GM12878 (cell line): ENCODE measurements around the gene MPC1. TPM values are rescaled to one million over a fixed set of nuclear protein-coding genes. Genes with fewer than 3 reads are reported as not detected.

ENCODE experiments used
- ATAC-seq: fragments of 200-7000 bp; cut with Tn5 transposase; 3 replicates; pipeline ENCODE4 v1.9.1; 2020; ENCODE audit warnings: mild to moderate bottlenecking, moderate library complexity
- BruUV-seq: library from RNA; stranded (reverse); fragments of 400-500 nt; replicated peaks from 2 replicates; lab custom pipeline; 2021; lab: Mats Ljungman, UMichigan
- CTCF ChIA-PET: fragments of 300-600 bp; sonication (Branson Sonifier 250); formaldehyde crosslinking; extraction: SDS; loops from one replicate; lab custom pipeline; 2021; ENCODE audit warnings: inconsistent platforms; lab: Yijun Ruan, JAX
- POLR2A ChIA-PET: fragments of 350-600 bp; formaldehyde crosslinking; extraction: SDS; loops from one replicate; lab custom pipeline; 2021; ENCODE audit warnings: inconsistent platforms; lab: Charles Lee
- RAD21 ChIA-PET: fragments of 300-600 bp; sonication (Branson Sonifier 250); formaldehyde crosslinking; loops from one replicate; lab custom pipeline; 2023; ENCODE audit warnings: antibody characterized with exemption; ENCODE audit not compliant: unreplicated experiment; lab: Charles Lee
- SMC1A ChIA-PET: fragments of 300-600 bp; sonication (Branson Sonifier 250); formaldehyde crosslinking; loops from one replicate; lab custom pipeline; 2023; ENCODE audit not compliant: unreplicated experiment, uncharacterized antibody; lab: Charles Lee
- DNase-seq: peaks from one replicate; pipeline ENCODE4 v3.0.0-alpha.2; 2011; ENCODE audit warnings: low read depth, low spot score
- FAIRE-seq: peaks from 3 replicates; lab custom pipeline; 2011; peaks lifted over from hg19 to GRCh38; lab: Jason Lieb, UNC
- H2AFZ ChIP-seq: 2 replicates; pipeline ENCODE4 v1.6.0; 2011; ENCODE audit warnings: low read depth, low read length, control low read depth; ENCODE audit not compliant: control insufficient read depth
- H3K27ac ChIP-seq: 2 replicates; pipeline ENCODE4 v1.5.1; 2011; ENCODE audit warnings: control low read depth; ENCODE audit not compliant: control insufficient read depth, insufficient read depth
- H3K27me3 ChIP-seq, 2 experiments: replicated peaks in 1 of 2; 2 replicates each; pipeline versions ENCODE4 v1.6.0 to v1.6.1; 2011; ENCODE audit warnings: low read length in 1 of 2; ENCODE audit not compliant: control insufficient read depth in 2 of 2, insufficient read depth in 2 of 2
- H3K36me3 ChIP-seq, 2 experiments: 2 replicates each; pipeline ENCODE4 v1.5.1; 2011; ENCODE audit warnings: low read length in 1 of 2; ENCODE audit not compliant: control insufficient read depth in 2 of 2, insufficient read depth in 2 of 2
- H3K4me1 ChIP-seq: 2 replicates; pipeline ENCODE4 v1.6.1; 2011; ENCODE audit warnings: mild to moderate bottlenecking, low read length, moderate library complexity, mixed read lengths; ENCODE audit not compliant: control insufficient read depth, insufficient read depth
- H3K4me2 ChIP-seq: 2 replicates; pipeline ENCODE4 v1.6.0; 2011; ENCODE audit warnings: control low read depth; ENCODE audit not compliant: control insufficient read depth, insufficient read depth
- H3K4me3 ChIP-seq: fragments of 200-600 bp; sonication (generic); 2 replicates; pipeline ENCODE4 v1.5.1; 2016
- H3K79me2 ChIP-seq: 2 replicates; pipeline ENCODE4 v1.6.0; 2011; ENCODE audit warnings: low read length; ENCODE audit not compliant: control insufficient read depth, insufficient read depth
- H3K9ac ChIP-seq: 2 replicates; pipeline ENCODE4 v1.8.0; 2011; ENCODE audit warnings: low read length, control low read depth, mixed read lengths; ENCODE audit not compliant: control insufficient read depth, insufficient read depth
- H3K9me3 ChIP-seq: replicated peaks from 3 replicates; pipeline ENCODE4 v1.5.1; 2011; ENCODE audit warnings: mild to moderate bottlenecking, low read length; ENCODE audit not compliant: control insufficient read depth, insufficient read depth
- H4K20me1 ChIP-seq: 2 replicates; pipeline ENCODE4 v1.6.0; 2011; ENCODE audit not compliant: control insufficient read depth, insufficient read depth
- ATF2 ChIP-seq: IDR thresholded peaks from 2 replicates; pipeline ENCODE4 v1.6.1; 2012; ENCODE audit warnings: low read length, inconsistent platforms
- CBX5 ChIP-seq: sonication (generic); IDR thresholded peaks from 2 replicates; pipeline ENCODE4 v1.6.1; 2016; ENCODE audit warnings: low read depth, moderate library complexity, mild to moderate bottlenecking, inconsistent platforms
- CREM ChIP-seq: IDR thresholded peaks from 2 replicates; pipeline ENCODE4 v1.6.1; 2014; ENCODE audit warnings: antibody characterized with exemption, low read depth
- DPF2 ChIP-seq: fragments of 450-650 bp; IDR thresholded peaks from 2 replicates; pipeline ENCODE4 v1.6.1; 2017; ENCODE audit warnings: mild to moderate bottlenecking
- EP300 ChIP-seq, 2 experiments: fragments of 150-350 bp in 1 of 2; IDR thresholded peaks; 2 replicates each; pipeline ENCODE4 v1.6.1; 2011 to 2012; ENCODE audit warnings: low read depth in 2 of 2, low read length in 2 of 2, borderline replicate concordance in 1 of 2, improper control_type of control experiment in 1 of 2, inconsistent platforms in 1 of 2; ENCODE audit not compliant: control insufficient read depth in 1 of 2
- IKZF2 ChIP-seq, 2 experiments: fragments of 450-650 bp; IDR thresholded peaks; 2 replicates each; pipeline ENCODE4 v1.6.1; 2017; ENCODE audit warnings: mild to moderate bottlenecking in 2 of 2, moderate library complexity in 2 of 2
- IRF3 ChIP-seq: fragments of 450-650 bp; IDR thresholded peaks from 2 replicates; pipeline ENCODE4 v1.6.1; 2014; ENCODE audit warnings: mild to moderate bottlenecking
- KDM1A ChIP-seq: fragments of 200-600 bp; sonication (generic); IDR thresholded peaks from 2 replicates; pipeline ENCODE4 v1.6.1; 2016; ENCODE audit warnings: borderline replicate concordance
- POLR2AphosphoS2 ChIP-seq: IDR thresholded peaks from 2 replicates; pipeline ENCODE4 v1.6.1; 2011; ENCODE audit warnings: low read depth, mild to moderate bottlenecking, low read length, improper control_type of control experiment, moderate library complexity
- SPI1 ChIP-seq: IDR thresholded peaks from 2 replicates; pipeline ENCODE4 v1.6.1; 2011; ENCODE audit warnings: low read depth, mild to moderate bottlenecking, low read length, moderate library complexity, borderline replicate concordance; ENCODE audit not compliant: insufficient read depth
- STAT1 ChIP-seq: fragments of 450-650 bp; conservative IDR thresholded peaks from 2 replicates; pipeline ENCODE4 v1.6.1; 2014; ENCODE audit warnings: antibody characterized with exemption, mild to moderate bottlenecking
- ZBTB40 ChIP-seq: fragments of 450-650 bp; IDR thresholded peaks from 2 replicates; pipeline ENCODE4 v1.6.1; 2016; ENCODE audit warnings: mild to moderate bottlenecking, moderate library complexity, borderline replicate concordance
- WGBS: methylation state at CpG from one replicate; pipeline ENCODE4 v1.1.6; 2016; ENCODE audit warnings: low lambda C conversion rate; ENCODE audit not compliant: insufficient replicate concordance, insufficient coverage; ENCODE audit errors: missing lambda C conversion rate; 5-methylcytosine and 5-hydroxymethylcytosine counted together
- in situ Hi-C: fragments of 300-500 bp; cut with MboI; formaldehyde crosslinking; loops from 9 replicates; pipeline ENCODE4 v1.14.3; 2018; ENCODE audit warnings: mixed read lengths
- intact Hi-C: fragments of 100-400 bp; cut with micrococcal nuclease; formaldehyde crosslinking; loops from one replicate; pipeline ENCODE4 v1.14.2; 2022; ENCODE audit not compliant: unreplicated experiment
- polyA plus RNA-seq, 11 experiments: library from polyadenylated mRNA; depleted of rRNA in 4 of 11; unstranded in 6 of 11; stranded (reverse) in 5 of 11; fragments of >200 nt; fragmentation: Nextera tagmentation in 4 of 11; fragmentation: Illumina TruSeq in 1 of 11; extraction: Ambion mirVana in 4 of 11; extraction: Trizol in 1 of 11; gene quantifications; 1 replicate in 1 of 11; 2 replicates in 10 of 11; pipeline versions ENCODE4 v1.2.1 to v1.2.3, GENCODE V29; 2011 to 2016; ENCODE audit warnings: inconsistent platforms in 2 of 11, missing spikeins in 2 of 11, low read depth in 1 of 11
- total RNA-seq, 4 experiments: library from RNA; depleted of rRNA in 3 of 4; stranded (reverse); fragments of >200 nt in 3 of 4; fragmentation: Illumina TruSeq in 1 of 4; extraction: Trizol in 1 of 4; gene quantifications; 2 replicates each; pipeline versions ENCODE4 v1.2.1 to v1.2.3, GENCODE V29; 2013 to 2021

Gene MPC1
- total and polyA plus RNA-seq, 10 of the 15 experiments (the other 5 are each of a cell fraction or from before 2014, with no cell fraction given) = 53.2 to 177 (median 78.8) TPM

GRCh38 chr6:166351715-166352285, 30.9 kb downstream of the MPC1 start (continued):
- TF ChIP-seq DPF2 (no peak), EP300 (IDR thresholded peaks at IDR 0.05; ENCODE audit: borderline replicate concordance in 1 of 2, control insufficient read depth in 1 of 2, low read depth in 2 of 2, low read length in 2 of 2) (0 out of 4 replicates have a peak, but pooled peaks of 1 of the 2 experiments have one; percentile 29), CREM (no peak), STAT1 (no peak), IKZF2 (IDR thresholded peaks at IDR 0.05) (peak in 1 of 2 experiments; percentile 33; a peak in 1 of 4 replicates), IRF3 (no peak), ATF2 (no peak)

- no TSS peak for BruUV-seq
- ChIA-PET SMC1A (no interaction called here), POLR2A (no interaction called here), RAD21 (no interaction called here), CTCF (no interaction called here)
- WGBS = 79% methylated on average over 6 of the region's 6 CpGs
- H2AFZ ChIP-seq = no peak overlapping the region
- intact Hi-C loops (loop anchor here (10.0 kb wide), 1 partner anchor 806 kb away; the partner anchor contains the start of gene GPR31), in situ Hi-C loops (no loop called here)
- DNase-seq (no peak), FAIRE-seq (no peak), ATAC-seq (no peak)
- H3K27me3 ChIP-seq = no peaks in the 10 kb centered on the region
- H3K27ac ChIP-seq = no peak overlapping the region
- no peak for TF ChIP-seq KDM1A
- no peak for TF ChIP-seq POLR2AphosphoS2
- no peak for TF ChIP-seq SPI1
- no peak for TF ChIP-seq CBX5
- no peak for TF ChIP-seq ZBTB40
- H3K79me2 ChIP-seq = peaks cover 1% of the 10 kb centered on the region
- H4K20me1 ChIP-seq = no peaks in the 10 kb centered on the region
- H3K9ac ChIP-seq = no peak overlapping the region
- H3K9me3 ChIP-seq = peaks cover 3% of the 10 kb centered on the region; the same call in 2 of the 3 replicates
- H3K4me1 ChIP-seq = peaks cover 5% of the 10 kb centered on the region
- H3K36me3 ChIP-seq = no peaks in the 10 kb centered on the region
- no peak overlapping the region for H3K4me2 ChIP-seq
- H3K4me3 ChIP-seq = no peak overlapping the region
These were observed 34.3 kb downstream of the MPC1 start for GRCh38 chr6:166348305-166348949.
